Measurements from ENCODE around the gene SPINDOC.

Gene SPINDOC

GRCh38 chr11:63869683-63870082, 56.4 kb downstream of the SPINDOC start:
- TF ChIP-seq, protein P1, sequence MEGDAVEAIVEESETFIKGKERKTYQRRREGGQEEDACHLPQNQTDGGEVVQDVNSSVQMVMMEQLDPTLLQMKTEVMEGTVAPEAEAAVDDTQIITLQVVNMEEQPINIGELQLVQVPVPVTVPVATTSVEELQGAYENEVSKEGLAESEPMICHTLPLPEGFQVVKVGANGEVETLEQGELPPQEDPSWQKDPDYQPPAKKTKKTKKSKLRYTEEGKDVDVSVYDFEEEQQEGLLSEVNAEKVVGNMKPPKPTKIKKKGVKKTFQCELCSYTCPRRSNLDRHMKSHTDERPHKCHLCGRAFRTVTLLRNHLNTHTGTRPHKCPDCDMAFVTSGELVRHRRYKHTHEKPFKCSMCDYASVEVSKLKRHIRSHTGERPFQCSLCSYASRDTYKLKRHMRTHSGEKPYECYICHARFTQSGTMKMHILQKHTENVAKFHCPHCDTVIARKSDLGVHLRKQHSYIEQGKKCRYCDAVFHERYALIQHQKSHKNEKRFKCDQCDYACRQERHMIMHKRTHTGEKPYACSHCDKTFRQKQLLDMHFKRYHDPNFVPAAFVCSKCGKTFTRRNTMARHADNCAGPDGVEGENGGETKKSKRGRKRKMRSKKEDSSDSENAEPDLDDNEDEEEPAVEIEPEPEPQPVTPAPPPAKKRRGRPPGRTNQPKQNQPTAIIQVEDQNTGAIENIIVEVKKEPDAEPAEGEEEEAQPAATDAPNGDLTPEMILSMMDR (IDR thresholded peaks at IDR 0.05; ENCODE audit: low read depth, low read length, missing control alignments): no peak
- in situ Hi-C loops (cut with HindIII; ENCODE audit: low sequenced_read_pairs): no loop called here
- no peak overlapping the region for H3K4me3 ChIP-seq (ENCODE audit: low read depth, low read length)
- DNase-seq (ENCODE audit: low read depth): no peak

GRCh38 chr11:63870351-63871140, 57.3 kb downstream of the SPINDOC start:
- no peak for DNase-seq (ENCODE audit: low read depth)
- no peak overlapping the region for H3K4me3 ChIP-seq (ENCODE audit: low read depth, low read length)
- TF ChIP-seq, protein P1 (IDR thresholded peaks at IDR 0.05; ENCODE audit: low read depth, low read length, missing control alignments): no peak
- in situ Hi-C loops (cut with HindIII; ENCODE audit: low sequenced_read_pairs): no loop called here

- no peak overlapping the region for H3K4me3 ChIP-seq (ENCODE audit: low read depth, low read length)
- in situ Hi-C loops (cut with HindIII; ENCODE audit: low sequenced_read_pairs): no loop called here
- peak; percentile 59 for DNase-seq (ENCODE audit: low read depth)
- TF ChIP-seq, protein P1 (IDR thresholded peaks at IDR 0.05; ENCODE audit: low read depth, low read length, missing control alignments): peak; percentile 23
Observed at GRCh38 chr11:63871962-63872799, 58.9 kb downstream of the SPINDOC start.

- no peak for DNase-seq (ENCODE audit: low read depth)
- in situ Hi-C loops (cut with HindIII; ENCODE audit: low sequenced_read_pairs): no loop called here
- no peak overlapping the region for H3K4me3 ChIP-seq (ENCODE audit: low read depth, low read length)
- TF ChIP-seq, protein P1 (IDR thresholded peaks at IDR 0.05; ENCODE audit: low read depth, low read length, missing control alignments): no peak
Observed at GRCh38 chr11:63872800-63873197, 59.5 kb downstream of the SPINDOC start.

- DNase-seq (ENCODE audit: low read depth): no peak
- no peak overlapping the region for H3K4me3 ChIP-seq (ENCODE audit: low read depth, low read length)
- TF ChIP-seq, protein P1 (IDR thresholded peaks at IDR 0.05; ENCODE audit: low read depth, low read length, missing control alignments): no peak
- in situ Hi-C loops (cut with HindIII; ENCODE audit: low sequenced_read_pairs): no loop called here
Observed at GRCh38 chr11:63873311-63873710, 60.1 kb downstream of the SPINDOC start.

GRCh38 chr11:63874511-63874910, 61.3 kb downstream of the SPINDOC start:
- TF ChIP-seq, protein P1 (IDR thresholded peaks at IDR 0.05; ENCODE audit: low read depth, low read length, missing control alignments): no peak
- in situ Hi-C loops (cut with HindIII; ENCODE audit: low sequenced_read_pairs): no loop called here
- DNase-seq (ENCODE audit: low read depth): no peak
- H3K4me3 ChIP-seq (ENCODE audit: low read depth, low read length): no peak overlapping the region

All from astrocyte of the cerebellum (primary cell).